ENCODE measurements around the gene SAAL1.
"Not testable (repeated sequence)": the region's sequence is repeated elsewhere in the genome, so short reads cannot be mapped to it uniquely, and the experiment has no call there.

SAAL1 gene, protein sequence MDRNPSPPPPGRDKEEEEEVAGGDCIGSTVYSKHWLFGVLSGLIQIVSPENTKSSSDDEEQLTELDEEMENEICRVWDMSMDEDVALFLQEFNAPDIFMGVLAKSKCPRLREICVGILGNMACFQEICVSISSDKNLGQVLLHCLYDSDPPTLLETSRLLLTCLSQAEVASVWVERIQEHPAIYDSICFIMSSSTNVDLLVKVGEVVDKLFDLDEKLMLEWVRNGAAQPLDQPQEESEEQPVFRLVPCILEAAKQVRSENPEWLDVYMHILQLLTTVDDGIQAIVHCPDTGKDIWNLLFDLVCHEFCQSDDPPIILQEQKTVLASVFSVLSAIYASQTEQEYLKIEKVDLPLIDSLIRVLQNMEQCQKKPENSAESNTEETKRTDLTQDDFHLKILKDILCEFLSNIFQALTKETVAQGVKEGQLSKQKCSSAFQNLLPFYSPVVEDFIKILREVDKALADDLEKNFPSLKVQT

DNA sequence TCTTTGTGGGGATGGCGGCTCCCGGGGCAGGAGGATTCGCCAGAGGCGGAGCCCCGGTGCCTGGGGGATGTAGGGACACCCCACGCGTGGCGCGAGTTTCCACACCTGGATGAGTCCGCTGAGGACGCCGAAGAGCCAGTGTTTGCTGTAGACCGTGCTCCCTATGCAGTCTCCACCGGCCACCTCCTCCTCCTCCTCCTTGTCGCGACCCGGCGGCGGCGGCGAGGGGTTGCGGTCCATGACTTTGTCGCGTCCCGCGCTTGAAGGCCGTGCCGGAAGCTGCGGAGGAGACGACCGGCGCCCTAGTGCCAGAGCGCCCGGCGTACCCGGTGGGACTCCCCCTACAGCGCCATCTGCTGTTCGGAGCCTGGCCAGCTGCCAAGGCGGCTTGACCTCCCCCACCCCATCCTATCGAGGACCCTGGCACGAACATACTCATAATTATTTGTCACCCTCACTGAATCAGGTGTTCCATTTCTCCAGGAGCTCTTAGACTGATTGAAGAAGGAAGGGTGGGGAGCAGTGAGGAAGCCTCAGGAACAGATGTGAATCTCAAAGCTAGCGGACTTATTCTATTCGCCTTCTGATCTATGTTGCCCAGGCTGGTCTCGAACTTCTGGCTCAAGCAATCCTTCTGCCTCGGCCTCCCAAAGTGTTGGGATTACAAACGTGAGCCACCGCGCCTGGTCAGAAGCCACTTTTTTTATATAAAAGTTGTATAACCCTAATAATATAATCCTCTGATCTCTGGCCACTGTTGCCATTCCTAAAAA is at the start of gene SAAL1:
Gene SAAL1 (minus strand): TSS at position 281 of the 773 bp plus-strand sequence. CDS start 41 bp downstream, at position 240.
- peak; percentile 89 for DNase-seq

DNA sequence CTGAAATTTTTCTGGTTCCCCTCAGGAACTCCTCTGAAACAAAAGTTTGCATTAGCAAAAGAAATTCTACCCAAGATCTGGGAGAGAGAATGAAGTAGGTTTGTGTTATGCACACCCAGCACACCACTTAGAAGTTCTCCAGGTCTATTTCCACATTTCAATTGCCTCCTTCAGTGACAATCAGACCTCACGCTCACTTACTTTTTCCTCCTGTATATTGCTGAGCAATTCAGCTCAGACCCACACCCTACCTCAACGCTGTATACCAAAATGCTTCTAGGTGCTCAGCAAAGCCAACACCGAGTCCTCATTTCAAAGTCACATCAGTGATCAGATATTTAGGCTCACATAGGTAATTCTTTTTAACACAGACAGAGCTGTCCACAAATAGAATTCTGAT is 45.7 kb upstream of the SAAL1 start:
- no peak for DNase-seq

- DNase-seq = no peak
Observed at GRCh38 chr11:18145837-18146236, 40.0 kb upstream of the SAAL1 start.

- DNase-seq = no peak
Observed at GRCh38 chr11:18145025-18145424, 39.1 kb upstream of the SAAL1 start.

DNA sequence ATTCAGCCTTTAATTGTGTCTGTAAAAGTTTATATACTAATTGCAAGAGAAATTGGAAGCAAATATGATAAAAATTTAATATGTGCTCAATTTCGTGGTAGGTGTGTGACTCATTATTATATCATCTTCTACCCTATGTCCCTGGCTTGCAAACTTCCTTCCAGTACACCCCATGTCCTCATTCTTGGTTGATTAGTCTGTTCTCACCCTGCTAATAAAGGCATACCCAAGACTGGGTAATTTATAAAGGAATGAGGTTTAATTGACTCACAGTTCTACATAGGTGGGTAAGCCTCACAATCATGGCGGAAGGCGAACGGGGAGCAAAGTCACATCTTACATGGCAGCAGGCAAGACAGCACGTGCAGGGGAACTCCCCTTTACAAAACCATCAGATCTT is 38.4 kb upstream of the SAAL1 start:
- no peak for DNase-seq

DNA sequence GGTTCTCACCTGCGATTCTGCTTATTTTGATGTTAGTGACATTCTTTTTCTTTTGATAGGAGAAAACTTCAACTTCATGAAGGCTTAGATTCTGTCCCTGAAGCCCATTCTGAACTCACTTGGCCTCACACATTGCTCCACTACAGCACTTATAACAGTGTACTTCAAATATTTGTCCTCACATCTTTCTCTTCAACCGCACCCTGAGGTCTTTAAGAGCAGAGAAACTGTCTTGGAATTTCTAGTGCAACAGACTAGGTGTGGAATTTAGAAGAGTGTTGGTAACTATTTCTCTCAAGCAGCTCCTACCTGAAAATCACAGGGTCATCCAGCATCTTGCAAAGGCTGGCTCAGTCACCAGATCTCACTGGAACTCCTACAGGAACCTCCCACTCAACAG is 34.3 kb upstream of the SAAL1 start:
- DNase-seq = no peak

DNA sequence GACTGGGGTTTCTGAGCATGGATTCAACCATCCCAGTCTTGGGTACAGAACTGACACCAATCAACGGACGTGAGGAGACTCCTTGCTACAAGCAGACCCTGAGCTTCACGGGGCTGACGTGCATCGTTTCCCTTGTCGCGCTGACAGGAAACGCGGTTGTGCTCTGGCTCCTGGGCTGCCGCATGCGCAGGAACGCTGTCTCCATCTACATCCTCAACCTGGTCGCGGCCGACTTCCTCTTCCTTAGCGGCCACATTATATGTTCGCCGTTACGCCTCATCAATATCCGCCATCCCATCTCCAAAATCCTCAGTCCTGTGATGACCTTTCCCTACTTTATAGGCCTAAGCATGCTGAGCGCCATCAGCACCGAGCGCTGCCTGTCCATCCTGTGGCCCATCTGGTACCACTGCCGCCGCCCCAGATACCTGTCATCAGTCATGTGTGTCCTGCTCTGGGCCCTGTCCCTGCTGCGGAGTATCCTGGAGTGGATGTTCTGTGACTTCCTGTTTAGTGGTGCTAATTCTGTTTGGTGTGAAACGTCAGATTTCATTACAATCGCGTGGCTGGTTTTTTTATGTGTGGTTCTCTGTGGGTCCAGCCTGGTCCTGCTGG is 31.4 kb upstream of the SAAL1 start:
- DNase-seq = no peak

- DNase-seq = no peak
Observed at GRCh38 chr11:18135308-18135707, 29.4 kb upstream of the SAAL1 start.

DNA sequence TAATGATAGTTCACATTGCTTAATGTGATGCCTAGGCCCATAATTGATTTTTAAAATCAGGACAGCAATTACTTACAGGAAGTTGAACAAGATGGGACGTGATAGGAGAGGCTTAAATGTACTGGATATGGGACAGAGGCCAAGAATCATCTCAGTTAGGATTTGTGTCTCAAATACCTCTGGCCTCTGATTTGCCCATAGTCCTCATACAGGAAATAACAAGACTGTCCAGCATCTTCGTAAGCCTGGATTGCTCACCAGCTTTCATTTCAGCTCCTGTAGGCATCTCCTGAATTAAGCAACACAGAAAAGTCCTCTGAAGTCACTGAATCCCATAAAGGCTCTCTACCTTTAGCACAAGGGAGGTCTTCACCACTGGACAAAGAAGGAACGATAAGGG is 26.5 kb upstream of the SAAL1 start, which contains the start of gene MRGPRX3:
Gene MRGPRX3 (plus strand): TSS at position 231 of the 400 bp plus-strand sequence. CDS start 4,632 bp downstream, outside the sequence.
- no peak for DNase-seq

GRCh38 chr11:18131115-18131514 is 25.2 kb upstream of the SAAL1 start:
- not testable (repeated sequence) for DNase-seq

GRCh38 chr11:18121331-18121828 is 15.5 kb upstream of the SAAL1 start:
- not testable (repeated sequence) for DNase-seq

- DNase-seq = peak; percentile 55
Observed at GRCh38 chr11:18115360-18116127, 9.7 kb upstream of the SAAL1 start.

DNA sequence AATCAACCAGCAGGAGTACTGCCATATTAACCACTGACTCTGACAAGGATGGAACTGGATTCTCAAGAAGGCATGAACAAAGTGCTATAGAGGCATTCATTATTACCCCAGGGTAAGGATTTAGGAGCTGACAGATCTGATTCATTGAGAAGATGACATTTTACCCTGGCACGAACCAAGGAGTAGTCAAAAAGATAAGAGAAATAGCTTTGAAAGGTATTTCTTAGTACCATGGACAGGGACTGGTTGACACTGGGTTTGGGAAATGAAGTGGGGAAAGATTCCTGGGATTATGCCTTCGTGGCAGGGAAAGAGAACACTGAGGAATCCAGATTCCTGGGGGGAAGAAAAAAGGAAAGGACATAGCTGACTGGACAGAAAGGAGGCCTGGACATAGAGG is 5.1 kb upstream of the SAAL1 start:
- DNase-seq = no peak

- DNase-seq = no peak
Observed at GRCh38 chr11:18108254-18108653, 2.4 kb upstream of the SAAL1 start.

GRCh38 chr11:18106688-18107087 is 806 bp upstream of the SAAL1 start:
- DNase-seq = no peak

DNA sequence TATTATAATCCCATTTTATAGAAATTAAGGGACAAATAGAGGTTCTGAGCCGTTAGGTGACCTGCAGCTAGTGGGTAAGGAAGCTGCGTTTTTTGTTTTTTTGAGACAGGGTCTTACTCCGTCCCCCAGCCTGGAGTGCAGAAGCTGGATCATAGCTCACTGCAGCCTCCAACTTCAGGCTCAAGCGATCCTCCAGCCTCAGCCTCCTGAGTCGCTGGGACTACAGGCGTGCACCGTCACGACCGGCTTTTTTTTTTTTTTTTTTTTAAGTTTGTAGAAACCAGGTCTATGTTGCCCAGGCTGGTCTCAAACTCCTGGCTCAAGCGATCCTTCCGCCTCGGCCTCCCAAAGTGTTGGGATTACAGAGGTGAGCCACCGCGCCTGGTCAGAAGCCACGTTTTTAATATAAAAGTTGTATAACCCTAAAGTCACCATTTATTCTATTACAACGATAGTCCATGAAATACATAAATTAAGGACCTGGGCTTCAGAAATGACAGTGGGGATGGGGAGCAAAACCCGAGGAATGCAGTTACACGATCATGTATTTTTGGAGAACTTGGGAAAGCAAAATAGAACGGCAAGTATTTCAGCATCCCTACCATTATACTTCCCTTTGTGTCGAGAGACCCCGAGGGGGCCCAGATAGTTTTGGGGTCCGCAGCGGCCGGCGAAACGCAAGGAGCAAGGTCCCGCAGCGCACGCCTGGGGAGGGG is 638 bp downstream of the SAAL1 start:
- DNase-seq = no peak

DNA sequence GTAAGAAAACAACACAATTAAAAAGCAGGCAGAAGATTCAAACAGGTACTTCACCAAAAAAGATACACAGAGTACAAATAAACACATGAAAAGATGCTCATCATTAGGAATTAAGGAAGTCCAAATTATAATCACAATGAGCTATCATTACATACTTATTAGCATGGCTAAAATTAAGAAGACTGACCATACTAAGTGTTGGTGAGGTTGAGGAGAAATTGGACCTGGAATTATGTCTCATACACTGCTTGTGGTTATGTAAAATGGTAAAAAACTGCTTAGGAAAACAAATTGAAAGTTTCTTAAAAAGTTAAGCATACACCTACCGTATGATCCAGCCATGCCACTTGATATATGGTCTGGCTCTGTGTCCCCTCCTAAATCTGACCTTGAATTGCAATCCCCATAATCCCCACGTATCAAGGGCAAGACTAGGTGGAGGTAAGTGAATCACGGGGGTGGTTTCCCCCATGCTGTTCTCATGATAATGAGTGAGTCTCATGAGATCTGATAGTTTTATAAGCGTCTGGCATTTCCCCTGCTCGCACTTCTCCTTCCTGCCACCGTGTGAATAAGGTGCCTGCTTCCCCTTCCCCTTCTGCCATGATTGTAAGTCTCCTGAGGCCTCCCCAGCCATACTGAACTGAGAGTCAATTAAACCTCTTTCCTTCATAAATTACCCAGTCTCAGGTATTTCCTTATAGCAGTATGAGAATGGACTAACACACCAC is 4.8 kb downstream of the SAAL1 start:
- DNase-seq = no peak

DNA sequence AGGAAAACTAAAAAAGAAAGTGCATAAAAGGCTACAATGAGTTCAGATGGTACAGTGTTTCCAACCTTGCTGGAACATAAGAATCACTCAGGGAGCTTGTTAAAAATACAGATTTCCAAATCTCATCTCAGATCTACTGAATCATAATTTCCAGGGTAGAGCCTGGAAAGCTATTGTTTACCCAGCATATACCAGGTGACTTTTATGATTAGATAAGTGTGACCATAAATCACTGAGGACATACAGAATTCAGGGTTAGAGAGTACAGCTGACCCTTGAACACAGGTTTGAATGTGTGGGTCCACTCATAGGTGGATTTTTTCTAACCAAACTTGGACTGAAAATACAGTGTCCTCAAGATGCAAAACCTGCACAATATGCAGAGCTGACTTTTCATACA is 11.9 kb downstream of the SAAL1 start:
- DNase-seq = no peak

DNA sequence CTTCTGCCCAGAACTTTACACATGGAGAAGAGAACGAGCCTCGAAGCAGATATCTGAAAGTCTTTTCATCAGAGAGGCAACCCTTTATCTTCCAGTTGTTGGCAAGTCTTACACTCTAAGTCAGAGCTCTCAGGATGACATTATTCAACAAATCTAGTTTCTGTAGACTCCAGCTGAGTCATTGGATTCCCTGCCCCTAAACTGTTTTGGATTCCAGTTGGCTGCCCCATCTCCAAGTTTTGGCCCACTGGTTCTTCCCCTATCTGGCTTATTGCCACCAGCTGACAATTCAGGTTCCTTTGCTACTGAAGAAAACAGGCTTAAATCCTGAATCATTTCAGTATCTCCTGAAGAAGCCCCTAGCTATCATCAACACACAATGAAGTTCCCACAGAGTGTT is 14.2 kb downstream of the SAAL1 start:
- no peak for DNase-seq

DNA sequence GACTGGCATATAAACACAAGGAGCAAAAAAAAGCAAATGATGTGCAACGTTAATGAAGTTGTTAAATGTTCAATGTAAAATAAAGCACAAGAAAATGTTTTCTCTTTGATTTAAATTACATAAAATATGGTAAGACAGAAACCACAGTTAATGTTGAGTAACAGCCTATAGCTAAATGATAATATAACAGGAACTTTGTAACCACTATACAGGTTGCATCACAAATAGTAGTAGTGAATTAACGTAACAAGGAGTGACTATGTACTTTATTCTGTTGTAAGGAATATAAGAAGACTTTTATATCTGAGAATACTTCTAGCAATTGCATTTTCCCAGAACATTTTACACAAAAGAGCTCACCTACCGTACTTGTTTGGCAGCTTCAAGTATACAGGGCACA is 16.9 kb downstream of the SAAL1 start:
- no peak for DNase-seq

DNA sequence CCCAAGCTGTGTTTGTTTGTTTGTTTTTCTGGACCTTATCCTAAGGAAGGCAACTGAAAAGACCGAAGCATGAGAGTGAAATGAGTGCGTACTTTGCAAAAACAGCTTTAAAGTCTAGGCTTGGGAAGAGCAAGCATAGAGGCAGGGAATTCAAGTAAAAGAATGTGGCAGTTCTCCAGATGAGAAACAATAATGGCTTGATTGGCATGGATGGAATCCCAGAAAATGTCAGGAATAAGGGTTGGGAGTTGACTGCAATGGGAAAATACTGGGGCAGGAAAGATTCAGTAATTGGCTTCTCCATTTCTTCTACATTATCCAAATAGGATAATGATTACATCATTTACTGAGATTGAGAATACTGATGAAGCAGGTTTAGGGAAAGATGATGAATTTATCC is 17.5 kb downstream of the SAAL1 start:
- no peak for DNase-seq
